A673 (cell line): ENCODE data around the gene TNFRSF14.

Source experiments
- CTCF ChIP-seq: fragments of 300-800, 200-600 bp; sonication (generic); conservative IDR thresholded peaks from 2 replicates; pipeline ENCODE4 v1.5.1; 2017; ENCODE audit warnings: low read depth, mild to moderate bottlenecking, antibody characterized with exemption, low read length, moderate library complexity, mixed read lengths
- EZH2 ChIP-seq: fragments of 200-600 bp; sonication (generic); IDR thresholded peaks from 2 replicates; pipeline ENCODE4 v1.6.1; 2017; ENCODE audit warnings: borderline replicate concordance, low read depth, mild to moderate bottlenecking, mixed read lengths, antibody characterized with exemption, low read length; ENCODE audit not compliant: poor library complexity, severe bottlenecking

GRCh38 chr1:2523191-2523890 lies 32.8 kb upstream of the TNFRSF14 start:
- TF ChIP-seq CTCF (no peak), EZH2 (no peak)
